EL (cell line): ENCODE measurements around the gene AMN.

Experiments used
- DNase-seq: peaks from one replicate; pipeline ENCODE4 v3.0.0-alpha.2; 2016

The AMN gene

DNA sequence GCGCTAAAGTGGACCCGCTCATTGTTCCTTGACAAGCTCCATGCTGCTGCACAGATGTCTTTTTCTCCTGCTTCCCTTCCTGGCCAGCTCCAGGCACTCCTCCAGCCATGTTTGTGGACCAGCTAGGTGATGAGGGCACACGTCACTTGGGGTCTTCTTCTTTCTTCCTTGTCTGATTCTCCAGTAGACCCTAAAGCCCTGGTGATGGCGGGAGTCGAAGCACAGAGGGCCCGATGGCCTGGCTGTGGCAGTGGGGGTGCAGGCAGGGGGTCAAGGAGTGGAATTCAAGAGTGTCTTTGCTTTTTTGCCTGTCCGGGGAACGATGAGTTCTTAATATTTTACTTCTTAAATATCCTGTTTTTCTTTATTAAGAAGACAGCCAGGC is 23.0 kb upstream of the AMN start:
- DNase-seq, result no peak

DNA sequence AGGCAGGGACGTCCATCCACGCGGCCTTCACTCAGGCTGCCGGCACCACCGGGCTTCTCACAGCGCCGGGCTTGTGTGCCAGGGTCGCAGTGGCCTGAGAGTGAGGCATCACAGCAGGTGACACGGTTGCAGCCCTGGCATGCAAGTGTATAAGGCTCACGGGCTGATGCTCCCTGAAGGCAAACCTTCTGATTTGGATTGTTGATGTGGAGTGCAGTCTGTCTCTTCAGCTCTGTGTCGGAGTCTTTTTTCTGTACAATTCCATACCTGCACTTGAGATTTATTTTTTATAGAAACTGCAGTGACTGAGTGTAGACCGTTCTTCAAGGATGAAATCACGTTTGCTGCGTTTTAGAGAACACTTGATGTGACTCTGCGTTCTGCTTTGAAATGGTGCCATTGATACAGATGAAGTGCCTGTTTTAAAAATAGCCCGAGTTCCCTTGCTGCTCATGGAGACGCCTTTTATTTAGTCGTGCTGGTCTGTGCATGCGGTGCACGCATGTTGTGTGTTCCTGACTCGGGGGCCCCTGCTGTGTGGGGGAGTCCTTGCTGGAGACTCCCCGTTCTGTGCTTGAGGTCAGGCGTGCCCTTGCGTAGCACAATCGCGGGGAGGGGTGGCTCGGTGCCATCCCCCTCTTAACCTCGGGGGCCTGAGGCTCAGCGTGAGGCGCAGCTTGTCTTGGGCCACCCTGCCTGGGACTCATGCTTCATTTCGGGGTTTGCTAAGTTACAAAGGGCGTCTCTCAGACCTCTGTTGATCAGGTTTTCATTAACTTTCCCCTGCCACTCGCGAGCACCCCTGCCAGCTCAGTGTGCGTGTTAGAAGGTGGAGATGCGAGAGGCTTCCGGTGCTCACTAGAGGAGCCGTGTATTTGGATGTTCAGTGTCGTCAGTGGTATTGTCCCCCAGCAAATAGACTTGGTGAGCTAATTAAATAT is 21.6 kb upstream of the AMN start:
- DNase-seq, result no peak

DNA sequence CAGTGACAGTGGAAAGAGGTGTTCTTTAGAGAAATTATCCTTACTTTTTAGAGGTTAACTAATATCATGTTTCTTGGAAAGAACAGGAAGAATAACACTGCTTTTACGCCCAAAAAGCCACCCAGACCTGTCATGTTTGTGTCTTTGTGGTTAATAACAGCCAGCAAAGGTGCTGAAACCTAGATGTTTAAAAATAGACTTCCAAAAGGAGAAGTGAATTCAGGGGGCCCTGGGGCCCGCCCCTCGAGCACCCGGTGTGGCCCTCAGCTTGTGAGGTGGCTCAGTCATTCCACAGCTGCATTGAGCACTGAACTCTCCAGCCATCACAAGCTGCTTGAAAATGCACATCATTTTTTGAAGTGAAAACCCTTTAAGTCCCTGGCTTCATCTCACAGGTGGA is 20.8 kb upstream of the AMN start:
- no peak for DNase-seq

DNA sequence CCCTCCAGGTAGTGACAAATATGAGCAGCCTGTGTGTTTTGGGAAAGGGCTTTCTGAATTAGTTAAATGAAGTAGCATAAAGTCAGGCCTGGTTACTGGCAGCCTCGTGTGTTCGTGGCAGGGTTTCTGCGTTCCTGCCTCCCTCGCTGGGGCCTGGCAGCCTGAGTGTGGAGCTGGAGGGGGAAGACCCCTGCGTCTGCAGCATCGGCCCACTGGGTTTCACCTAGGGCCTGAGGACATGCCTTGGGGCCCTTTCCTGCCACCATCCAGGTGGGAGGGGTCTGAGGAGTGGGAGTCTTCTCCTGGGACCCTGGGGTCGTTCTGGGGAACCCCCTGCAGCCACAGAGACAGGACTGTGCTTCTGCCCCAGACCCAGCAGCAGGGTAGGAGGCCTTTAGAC is 20.4 kb upstream of the AMN start:
- no peak for DNase-seq

DNA sequence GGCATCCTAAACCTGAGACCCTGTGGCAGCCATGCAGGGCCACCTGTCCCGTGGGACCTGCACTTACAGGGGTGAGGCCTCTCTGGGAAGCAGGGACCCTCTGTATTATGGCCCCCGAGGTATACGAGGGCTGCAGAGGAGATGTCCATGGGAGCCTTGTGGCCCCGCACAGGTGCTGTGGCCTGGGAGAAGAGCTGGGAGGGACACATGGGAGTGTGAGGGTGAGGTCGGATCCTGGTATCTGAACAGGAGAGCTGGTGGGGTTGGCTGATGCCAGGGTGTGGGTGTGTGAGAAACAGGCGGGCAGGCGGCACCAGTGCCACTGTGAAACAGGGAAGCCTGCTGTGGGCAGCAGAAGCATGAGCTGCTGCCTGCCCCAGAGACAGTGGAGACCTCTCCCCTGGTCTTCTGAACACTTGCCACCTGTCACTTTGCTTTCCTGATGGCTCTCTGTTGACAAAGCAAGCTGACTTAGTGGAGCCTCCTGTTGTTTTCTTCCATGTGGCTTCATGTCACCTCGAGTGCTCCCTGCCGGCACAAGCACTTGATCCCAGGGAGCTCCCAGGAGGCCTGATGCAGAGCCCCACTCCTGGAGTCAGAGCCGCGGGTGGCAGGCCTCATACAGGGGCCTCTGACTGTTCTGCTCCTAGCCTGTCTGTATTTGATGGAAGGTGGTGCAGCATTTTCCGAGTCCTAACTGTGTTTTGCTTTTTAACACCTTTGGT is 19.8 kb upstream of the AMN start:
- no peak for DNase-seq

DNA sequence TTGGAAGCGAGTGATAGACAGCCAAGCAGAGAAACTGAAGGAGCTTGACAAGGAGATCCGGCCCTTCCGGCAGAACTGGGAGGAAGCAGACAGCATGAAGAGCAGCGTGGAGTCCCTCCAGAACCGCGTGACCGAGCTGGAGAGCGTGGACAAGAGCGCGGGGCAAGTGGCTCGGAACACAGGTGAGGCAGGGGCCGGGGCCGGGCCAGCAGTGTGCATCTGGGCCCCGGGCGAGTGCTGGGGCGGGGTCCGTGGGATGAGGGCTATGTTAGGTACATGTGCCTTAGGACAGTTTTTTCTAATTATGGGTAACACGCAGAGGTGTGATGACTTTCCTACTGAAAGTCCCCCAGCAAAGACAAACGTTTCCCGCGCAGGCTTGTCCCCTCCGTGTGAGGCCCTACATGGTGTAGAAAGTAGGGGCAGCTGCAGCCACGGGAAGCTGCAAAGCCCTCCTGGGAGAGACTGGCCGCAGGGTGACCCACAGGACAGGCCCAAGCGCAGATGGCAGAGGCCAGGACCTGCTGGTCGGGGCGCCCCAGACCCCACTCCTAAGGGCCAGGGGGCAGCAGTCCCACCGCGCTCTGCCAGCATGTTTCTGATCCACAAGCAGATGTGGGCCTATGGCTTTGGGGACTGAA is 19.1 kb upstream of the AMN start:
- no peak for DNase-seq

DNA sequence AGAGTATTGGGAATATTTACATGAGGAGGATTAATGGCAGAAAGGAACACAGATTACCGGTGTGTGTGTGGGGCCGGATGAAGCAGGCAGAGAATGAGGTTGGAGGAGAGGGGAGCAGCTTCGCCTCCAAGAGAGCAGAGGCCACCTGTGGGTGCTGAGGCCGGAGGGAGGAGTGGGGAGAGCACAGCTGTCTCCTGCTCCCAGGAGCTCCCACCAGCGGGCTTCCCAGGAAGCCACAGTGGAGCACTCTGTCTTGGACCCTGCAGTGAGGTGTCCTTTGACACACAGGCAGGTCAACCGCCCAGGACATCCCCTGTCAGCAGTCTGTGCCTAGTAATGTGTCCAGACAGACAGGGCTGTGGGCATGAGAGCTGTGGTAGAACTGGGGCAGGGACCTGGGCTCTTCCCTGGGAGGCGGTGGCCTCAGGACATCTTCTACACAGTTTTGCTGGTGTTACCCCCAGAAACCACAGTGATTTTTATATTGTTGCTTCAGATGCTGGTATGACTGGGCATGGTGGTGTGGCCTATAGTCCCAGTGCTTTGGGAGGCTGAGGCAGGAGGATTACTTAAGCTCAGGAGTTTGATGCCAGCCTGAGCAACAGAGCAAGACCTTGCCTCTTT is 18.5 kb upstream of the AMN start:
- no peak for DNase-seq

DNA sequence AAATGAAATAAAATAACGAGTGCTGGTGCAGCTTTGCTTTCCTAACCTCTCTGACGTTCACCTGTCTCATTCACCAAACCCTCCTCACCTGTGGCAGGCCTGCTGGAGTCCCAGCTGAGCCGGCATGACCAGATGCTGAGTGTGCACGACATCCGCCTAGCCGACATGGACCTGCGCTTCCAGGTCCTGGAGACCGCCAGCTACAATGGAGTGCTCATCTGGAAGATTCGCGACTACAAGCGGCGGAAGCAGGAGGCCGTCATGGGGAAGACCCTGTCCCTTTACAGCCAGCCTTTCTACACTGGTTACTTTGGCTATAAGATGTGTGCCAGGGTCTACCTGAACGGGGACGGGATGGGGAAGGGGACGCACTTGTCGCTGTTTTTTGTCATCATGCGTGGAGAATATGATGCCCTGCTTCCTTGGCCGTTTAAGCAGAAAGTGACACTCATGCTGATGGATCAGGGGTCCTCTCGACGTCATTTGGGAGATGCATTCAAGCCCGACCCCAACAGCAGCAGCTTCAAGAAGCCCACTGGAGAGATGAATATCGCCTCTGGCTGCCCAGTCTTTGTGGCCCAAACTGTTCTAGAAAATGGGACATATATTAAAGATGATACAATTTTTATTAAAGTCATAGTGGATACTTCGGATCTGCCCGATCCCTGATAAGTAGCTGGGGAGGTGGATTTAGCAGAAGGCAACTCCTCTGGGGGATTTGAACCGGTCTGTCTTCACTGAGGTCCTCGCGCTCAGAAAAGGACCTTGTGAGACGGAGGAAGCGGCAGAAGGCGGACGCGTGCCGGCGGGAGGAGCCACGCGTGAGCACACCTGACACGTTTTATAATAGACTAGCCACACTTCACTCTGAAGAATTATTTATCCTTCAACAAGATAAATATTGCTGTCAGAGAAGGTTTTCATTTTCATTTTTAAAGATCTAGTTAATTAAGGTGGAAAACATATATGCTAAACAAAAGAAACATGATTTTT is 17.1 kb upstream of the AMN start:
- DNase-seq, result no peak

DNA sequence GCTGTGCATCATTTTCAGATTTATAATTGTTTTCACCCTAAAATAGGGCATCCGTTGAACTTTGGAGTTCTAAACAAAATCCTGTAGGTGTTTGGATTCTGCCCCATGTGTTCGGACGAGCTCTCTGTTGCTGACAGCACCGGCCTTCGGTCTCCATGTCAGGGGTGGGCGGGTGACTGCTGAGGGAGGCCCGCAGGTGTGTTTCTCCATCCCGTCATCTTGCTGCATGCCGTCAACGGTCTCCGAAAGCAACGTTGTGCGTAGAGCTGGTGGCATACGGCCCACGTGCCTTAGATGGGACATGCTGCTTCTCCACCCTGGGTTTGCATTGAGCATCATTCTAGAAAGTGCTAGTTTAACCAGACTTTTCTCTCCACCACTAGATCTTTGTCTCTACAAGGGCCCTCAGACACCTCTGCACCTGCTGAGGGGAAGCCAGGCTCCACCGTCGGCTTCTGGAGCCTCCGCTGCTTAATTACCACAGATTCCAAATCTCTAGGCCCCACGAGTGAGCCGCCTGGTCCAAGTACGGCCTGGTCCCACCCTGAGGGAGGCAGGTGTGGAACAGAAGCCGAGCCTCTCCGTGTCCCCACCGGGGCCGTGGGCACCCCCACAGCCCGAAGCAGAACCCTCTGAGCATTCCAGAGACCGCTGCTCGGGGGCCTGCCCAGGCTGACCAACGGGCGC is 15.7 kb upstream of the AMN start:
- no peak for DNase-seq

DNA sequence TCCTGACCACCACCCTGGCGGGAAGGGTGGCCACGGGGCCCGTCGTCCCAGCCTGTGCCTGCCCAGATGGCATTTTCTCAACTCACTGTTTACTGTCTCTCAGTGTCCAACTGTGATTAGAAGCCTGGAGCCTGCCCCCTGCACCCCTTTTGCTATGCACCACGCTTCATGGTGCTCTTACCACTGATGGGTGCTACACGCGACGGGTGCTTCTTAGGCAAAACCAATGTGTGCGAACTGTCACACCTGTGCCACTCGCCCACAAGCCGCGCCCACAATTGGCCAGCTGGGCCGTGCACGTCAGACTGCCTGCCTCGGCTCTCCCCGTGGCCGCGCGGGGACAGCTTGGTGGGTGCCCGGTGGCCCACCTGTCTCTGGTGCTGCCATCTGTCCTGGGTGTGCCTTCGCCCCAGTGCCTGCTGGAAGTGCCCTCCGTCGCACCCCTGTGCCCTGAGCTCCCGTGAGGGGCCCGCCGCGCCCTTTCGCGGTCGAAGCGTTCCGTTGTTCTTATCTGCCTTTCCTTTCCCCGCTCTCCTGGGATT is 15.1 kb upstream of the AMN start:
- DNase-seq, result no peak

DNA sequence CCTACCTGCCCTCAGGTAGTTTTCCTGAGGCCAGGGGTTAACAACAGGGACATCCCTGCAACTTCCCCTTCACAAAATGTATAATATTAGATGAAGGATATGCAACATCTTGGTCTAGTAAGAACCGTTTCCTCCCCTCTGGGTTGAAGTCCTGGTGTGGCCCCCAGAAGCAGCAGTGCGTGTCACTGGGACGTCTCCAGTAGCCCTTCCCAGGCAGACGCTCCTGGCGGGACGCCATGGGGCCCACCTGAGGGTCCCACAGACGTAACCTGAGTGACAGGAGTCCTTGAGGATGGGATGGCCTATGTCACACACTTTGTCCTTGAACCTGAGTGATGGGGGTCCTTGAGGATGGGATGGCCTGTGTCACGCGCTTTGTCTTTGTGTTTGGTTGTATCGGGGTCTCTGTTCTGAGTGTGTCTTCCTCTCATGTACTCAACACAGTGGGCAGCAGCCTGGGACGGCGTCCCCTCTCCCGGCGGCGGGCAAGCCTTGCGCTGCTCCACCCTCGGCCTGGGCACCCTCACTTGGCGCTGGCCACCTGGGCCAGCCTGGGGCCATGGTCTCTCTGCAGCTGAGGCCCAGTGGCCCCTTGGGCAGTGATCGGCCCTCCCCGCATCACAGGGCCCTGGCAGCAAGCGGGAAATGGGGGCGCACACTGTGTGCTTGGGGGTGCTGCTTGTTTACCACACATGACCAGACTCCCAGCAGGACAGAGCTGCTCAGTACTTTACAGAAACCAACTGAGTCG is 14.3 kb upstream of the AMN start:
- DNase-seq, result no peak

DNA sequence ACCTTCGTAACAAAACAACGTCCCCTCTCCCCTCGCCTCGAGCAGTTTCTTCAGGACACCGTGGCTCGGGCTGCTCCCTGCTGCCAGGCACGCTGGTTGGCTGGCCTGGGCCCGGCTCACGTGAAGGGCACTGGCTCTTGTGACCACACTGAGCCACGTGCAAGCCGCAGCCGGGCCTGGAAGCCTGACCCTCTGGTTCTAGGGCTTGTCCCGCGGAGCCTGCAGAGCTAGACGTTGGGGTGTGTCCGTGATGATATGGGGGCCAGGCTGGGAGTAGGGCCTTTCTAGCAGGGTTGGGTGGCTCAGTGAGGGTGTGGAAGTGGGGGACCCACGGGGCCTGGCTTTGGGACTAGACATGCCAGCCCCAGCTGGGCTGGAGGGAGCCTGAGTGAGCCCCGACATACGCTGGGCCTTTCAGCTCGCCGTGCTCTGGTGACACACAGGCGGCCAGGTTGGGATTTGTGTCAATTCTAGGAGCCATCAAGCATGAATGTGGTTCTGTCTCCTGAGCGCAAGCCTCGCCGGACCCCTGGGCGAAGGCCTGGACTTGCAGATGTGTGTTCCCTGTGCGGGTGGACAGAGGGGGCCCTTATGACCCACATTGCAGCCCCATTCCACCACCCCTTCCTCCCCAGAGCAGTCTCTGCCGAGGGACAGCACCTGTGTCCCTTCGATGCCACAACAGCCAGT is 13.6 kb upstream of the AMN start:
- DNase-seq, result no peak

DNA sequence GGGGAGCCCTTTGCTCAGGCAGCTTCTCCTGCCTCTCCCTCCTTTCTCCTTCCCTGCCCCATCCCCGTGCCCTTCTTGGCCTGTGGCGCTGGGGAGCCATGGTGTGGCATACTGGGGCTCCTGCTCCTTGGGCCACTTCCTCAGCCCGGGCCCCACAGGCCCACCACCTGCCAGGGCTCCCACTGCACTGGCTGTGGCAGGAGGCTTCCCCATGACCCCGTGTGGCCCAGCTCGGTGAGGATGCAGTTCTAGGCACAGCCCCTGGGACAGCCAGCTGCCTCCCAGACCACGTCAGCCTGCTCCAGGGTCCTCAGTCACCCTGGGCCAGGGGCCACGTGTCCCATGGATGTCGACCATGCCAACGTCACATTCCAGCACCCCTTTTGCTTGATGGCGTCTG is 13.0 kb upstream of the AMN start:
- no peak for DNase-seq

DNA sequence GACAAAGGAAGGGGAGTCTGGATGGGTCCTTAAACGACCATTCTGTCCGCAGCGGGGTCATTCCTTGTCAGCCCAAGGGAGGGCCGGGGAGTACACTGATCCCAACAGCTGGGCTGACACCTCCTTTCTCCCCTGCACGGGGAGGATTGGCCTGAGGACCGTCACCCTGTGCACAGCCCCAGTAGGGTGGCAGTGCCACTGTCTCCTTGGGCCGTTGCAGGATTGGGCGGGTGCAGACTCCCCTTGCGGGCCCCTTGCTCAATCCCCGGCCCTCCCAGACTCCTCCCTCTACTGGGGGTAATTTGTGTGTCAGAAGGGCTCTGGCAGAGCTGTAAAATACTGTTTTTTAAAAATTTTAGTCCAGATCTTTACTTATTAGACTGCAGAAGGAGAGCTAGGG is 12.6 kb upstream of the AMN start:
- DNase-seq, result no peak

DNA sequence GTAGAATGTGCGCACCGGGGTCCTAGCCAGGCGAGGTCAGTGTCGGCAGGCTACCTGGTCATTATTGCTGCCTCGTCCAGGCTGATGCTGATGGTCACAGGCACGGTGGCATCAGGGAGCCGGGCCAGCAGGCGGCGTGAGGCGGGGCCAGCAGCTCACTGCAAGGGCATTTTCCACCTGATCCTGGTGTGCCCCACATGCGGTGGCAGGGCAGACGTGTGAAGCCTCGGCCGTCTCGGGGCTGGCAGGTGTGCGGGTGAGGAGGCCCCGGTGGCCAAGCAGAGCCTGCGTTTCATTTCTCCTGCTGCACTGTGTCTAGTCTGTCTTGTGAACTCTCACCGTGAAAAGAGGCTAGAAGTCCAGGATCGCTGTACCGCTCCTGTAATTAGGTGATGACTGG is 12.0 kb upstream of the AMN start:
- DNase-seq, result no peak

DNA sequence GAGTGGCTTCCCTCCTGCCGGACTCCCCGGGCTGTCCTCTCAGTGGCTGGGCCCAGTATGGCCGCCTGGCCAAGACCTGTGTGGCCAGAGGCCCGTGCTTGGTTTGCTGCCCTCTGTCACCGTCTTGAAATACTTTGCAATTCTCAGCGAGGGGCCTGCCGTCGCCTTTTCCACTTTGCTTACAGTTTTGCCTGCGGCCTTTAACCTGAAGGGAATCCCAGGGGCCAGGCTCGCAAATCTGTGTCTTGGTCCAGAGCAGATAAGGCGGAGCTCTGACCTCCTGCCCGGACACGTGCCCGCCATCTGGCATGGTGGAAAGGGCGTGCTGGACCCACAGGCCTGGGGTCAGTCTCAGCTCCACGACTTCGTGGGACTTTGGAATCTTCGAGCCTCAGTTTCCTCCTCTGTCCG is 10.9 kb upstream of the AMN start:
- DNase-seq, result no peak

DNA sequence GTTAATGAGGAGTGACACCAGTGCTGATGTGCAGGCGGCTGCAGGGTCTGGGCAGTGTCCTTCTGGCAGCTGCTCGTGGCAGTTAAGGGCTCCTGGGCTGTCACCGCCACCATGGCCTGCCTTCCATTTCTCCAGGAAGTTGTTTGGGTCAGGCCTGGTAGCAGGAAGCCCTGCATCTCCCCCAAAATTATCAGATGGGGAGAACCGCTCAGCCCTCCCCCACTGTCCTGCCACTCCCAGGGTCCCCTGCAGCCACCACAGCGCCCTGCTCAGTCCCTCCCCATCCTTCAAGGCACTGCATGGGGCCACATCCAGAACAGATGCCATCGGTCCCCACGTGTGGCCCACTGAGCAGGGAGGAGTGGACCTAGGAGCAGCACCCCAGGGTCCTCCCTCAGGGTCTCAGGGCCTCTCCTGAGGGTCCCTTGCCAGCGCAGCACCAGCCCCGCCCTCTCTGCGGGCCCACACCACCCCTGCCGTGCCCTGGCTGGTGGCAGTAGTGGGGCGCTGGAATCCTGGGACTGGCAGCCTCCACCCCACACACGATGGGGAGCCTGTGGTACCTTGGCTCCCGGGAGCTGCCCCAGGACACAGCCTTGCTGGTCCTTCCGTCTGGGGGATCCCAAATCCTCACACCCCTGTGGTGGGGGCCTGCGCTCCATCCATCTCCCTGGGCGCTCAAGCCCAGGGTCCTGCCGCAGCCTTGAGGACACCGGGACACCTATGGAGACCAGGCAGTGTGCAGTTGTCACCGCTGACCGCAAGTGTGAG is 10.3 kb upstream of the AMN start:
- DNase-seq, result no peak

DNA sequence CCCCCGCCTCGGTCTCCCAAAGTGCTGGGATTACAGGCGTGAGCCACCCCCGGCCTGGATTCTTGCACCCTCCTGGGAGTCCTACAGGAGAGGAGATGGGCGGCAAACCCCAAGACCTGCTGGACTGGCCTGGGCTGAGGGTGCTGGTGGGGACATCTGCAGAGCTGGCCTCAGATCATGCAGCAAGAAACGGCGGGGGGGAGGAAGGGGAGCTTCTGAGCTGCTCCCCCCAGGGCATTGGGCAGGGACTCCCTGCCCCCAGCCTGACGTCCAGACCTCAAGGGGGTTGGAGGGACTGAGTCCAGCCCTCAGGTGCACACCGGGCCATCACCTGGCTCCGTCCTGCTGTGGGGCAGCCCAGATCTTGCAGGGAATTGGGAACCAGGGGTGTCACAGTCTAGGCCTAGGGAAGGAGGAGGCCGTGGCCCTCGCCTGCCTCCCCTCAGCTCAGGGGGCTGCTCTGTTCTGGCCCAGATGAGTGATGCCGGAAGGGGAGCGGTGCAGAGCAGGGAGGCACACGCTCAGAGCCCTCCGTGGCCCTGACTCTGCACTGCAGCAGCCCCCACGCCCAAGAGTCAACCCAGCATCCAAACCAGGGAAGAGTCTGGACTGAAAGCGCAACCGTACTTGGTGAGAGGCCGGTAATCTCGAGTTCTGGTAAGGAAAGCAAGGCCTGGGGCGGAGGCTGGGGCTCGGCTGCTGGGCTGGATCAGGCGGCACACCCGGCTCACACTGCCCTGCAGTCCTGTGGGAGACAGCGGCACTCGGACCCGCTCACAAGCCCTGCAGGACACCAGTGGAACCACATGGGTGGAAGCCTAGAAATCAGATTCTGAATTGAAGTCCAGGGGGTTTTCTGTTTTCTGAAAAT is 8.9 kb upstream of the AMN start:
- DNase-seq, result no peak
